NCI-H226 (cell line): ENCODE measurements around the gene NFYB.
"Not testable (repeated sequence)": the region's sequence is repeated elsewhere in the genome, so short reads cannot be mapped to it uniquely, and the experiment has no call there.

Source experiments
- DNase-seq: peaks from one replicate; pipeline ENCODE4 v3.0.0-alpha.2; 2015

NFYB gene

GRCh38 chr12:104114834-104115586, 23.0 kb downstream of the NFYB start:
- not testable (repeated sequence) for DNase-seq

GRCh38 chr12:104109446-104110271, 28.4 kb downstream of the NFYB start:
- DNase-seq, result no peak

DNA sequence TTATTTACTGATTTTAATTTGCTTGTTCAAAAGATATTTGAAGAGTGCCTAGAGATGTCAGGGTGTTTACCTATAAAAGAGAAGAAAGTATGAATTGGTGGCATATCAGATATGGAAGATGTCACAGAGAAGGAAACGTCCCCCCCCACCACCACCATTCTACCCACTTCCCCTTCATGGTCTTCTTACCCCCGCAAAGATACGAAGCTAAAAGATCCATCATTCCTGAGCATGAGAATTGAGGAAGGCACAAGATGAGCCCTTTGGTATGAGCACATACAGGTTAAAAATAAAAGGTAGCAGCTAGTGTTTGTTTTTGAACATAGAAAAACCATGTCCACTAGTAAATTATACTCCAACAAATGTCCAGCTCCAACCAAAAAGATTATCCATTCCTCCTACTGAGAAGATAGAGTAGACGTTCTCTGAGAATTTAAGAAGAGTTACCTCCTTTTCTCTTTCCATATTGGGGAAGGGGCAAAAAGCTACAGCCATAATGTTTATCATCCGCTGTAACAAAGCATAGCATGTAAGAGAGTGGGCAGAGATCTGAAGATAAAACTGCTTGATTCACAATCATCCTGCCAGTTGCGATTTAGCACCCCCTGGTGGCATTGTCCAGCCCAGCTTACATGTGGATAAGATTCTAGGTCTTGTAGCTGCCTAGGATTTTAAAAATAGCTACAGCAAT, 29.1 kb downstream of the NFYB start:
- peak; percentile 42 for DNase-seq

DNA sequence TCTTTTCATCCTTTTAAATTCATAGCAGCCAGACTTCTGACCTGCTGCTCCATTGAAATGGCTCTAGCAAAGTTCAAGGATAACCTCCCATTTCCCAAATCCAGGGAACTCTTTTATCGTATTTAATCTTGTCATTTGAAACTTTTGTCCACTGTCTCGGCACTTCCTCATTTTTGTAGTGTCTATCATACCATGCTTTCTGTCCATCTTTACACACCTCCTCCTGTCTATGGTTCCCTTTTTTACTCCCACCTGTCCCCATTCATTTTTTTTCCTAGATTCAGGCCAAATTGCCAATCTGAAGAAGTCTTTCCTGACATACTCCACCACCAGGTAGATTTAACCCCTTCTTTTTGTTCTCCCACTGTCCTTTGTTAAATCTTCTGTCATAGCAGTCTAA, 31.0 kb downstream of the NFYB start:
- no peak for DNase-seq

GRCh38 chr12:104105461-104105860, 32.5 kb downstream of the NFYB start:
- no peak for DNase-seq

DNA sequence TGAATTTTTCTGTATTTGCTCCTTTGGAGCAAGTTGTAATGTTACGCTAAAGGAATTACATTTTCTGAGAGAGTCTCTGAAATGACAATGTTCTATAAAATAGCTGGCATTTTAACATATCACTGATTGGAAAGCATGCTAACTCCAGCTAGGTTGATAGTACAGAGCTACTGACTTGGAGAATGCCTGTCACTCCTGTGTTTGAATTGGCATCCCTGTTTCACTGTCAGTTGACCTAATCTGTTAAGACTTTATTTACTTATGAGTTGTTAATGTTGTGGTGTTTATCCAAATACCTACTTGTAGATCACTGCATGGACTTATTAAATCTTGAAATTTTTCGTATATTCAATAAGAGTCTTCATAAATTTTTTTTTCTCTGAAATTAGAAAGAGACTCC, 40.1 kb downstream of the NFYB start:
- DNase-seq, result no peak

DNA sequence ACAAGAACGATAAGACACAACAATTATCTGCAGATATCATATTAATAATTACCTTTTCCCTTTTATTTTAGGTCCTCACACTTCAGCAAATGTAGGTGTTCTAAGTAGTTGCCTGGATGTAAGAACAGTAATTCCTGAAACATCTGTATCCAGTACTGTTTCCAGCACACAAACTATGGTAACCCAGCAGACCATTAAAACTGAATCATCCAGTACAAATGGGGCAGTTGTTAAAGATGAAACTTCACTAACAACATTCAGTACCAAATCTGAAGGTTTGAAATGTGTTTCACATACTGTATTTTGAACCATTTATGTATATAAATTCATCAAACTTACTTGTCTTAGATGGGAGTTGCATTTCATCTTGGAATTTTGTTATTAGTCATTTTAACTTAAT, 42.7 kb downstream of the NFYB start:
- DNase-seq, result no peak

DNA sequence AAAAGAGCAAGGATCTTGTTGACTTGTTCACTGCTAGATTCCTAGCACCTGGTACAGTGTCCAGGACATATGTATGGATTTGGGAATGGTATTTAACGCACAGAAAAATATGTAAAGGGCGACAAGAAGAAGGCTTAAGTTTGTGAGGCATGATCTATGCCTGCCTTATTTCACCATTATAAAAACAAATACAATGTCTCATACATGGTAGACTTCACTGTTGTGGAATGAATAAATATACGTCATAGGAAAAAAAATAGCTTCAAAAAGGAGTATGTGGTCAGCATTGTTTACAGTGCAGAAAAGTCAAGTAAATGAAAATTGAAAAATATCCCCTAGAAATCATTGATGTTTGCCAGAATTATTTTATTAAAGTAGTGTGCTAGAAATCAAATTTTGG, 43.7 kb downstream of the NFYB start:
- no peak for DNase-seq

GRCh38 chr12:104091136-104091535, 46.9 kb downstream of the NFYB start:
- no peak for DNase-seq

GRCh38 chr12:104090685-104091084, 47.3 kb downstream of the NFYB start:
- DNase-seq, result no peak

GRCh38 chr12:104083769-104084475, 54.1 kb downstream of the NFYB start:
- DNase-seq, result no peak

DNA sequence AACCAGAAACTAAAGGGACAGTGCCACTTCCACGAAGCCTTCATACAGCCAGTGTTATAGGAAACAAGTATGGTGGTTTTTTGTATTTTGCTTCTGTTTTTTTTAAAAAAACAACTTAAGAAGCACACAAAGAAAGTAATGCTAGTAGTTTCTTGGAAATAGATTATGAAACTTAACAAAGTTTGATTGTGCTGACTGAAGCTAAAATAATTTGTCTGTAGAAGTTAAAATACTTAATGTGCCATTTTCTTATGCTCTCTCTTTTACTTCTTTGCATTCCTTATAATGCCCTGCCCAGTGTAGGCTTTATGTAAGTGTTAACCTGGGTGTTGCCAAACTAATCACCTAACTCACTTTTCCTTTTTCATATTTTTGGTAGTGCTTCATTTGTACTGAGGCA, 57.2 kb downstream of the NFYB start:
- no peak for DNase-seq

DNA sequence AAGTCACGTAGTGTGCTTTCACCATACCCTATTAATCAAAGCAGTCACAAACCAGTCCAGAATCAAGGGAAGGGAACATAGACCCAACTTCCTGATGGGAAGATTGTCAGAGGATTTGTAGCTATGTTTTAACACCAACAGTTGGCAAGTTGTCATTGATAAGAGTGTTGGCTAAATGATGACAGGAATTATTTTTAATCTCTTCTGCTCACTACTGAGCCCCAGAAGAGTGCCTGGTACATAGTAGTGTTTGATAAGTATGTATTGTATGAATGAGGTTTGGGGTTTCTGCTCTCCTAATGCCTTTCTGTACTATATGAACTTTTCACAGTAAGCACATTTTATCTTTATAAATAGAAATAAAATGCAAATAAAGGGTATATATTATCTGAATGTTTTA, 59.0 kb downstream of the NFYB start:
- DNase-seq, result no peak

DNA sequence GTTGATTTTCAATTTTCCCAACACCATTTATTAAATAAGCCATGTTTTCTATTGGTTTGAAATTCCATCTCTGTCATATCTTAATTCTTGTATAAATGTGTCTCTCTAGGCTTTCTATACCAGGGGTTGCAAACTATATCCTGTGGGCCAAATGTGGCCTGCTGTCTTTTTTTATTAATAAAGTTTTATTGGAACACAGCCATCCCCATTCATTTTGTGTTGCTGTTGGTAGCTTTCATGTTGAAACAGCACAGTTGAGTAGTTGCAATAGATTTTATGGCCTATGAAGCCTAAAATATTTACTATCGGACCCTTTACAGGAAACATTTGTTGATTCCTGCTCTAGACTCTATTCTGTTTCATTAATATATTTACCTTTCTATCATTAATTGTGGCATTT, 64.3 kb downstream of the NFYB start:
- no peak for DNase-seq

GRCh38 chr12:104072099-104072498, 65.9 kb downstream of the NFYB start:
- DNase-seq, result no peak
